ENCODE results near the gene ACSM6.

GRCh38 chr10:95273393-95274312 is 79.6 kb downstream of the ACSM6 start:
- TF ChIP-seq, protein P1, sequence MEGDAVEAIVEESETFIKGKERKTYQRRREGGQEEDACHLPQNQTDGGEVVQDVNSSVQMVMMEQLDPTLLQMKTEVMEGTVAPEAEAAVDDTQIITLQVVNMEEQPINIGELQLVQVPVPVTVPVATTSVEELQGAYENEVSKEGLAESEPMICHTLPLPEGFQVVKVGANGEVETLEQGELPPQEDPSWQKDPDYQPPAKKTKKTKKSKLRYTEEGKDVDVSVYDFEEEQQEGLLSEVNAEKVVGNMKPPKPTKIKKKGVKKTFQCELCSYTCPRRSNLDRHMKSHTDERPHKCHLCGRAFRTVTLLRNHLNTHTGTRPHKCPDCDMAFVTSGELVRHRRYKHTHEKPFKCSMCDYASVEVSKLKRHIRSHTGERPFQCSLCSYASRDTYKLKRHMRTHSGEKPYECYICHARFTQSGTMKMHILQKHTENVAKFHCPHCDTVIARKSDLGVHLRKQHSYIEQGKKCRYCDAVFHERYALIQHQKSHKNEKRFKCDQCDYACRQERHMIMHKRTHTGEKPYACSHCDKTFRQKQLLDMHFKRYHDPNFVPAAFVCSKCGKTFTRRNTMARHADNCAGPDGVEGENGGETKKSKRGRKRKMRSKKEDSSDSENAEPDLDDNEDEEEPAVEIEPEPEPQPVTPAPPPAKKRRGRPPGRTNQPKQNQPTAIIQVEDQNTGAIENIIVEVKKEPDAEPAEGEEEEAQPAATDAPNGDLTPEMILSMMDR (IDR thresholded peaks at IDR 0.05), result no peak
- TF ChIP-seq POLR2A (IDR thresholded peaks at IDR 0.05), result no peak
